Testis (tissue), 3 donors: ENCODE measurements around the gene HRH3. TPM values are rescaled to one million over a fixed set of nuclear protein-coding genes. Genes with fewer than 3 reads are reported as not detected.

ENCODE experiments used
- DNase-seq: peaks from one replicate; pipeline ENCODE4 v3.0.0-alpha.2; 2019
- H3K27ac ChIP-seq, 2 donors: fragments of 200-600 bp; sonication (generic); one replicate each; pipeline ENCODE4 v1.5.1; 2019
- H3K27me3 ChIP-seq: fragments of 200-600 bp; sonication (generic); one replicate; pipeline ENCODE4 v1.5.1; 2019
- H3K36me3 ChIP-seq: fragments of 200-600 bp; sonication (generic); one replicate; pipeline ENCODE4 v1.5.1; 2017; ENCODE audit warnings: low read depth; ENCODE audit errors: missing control alignments
- H3K4me1 ChIP-seq: fragments of 200-600 bp; sonication (generic); one replicate; pipeline ENCODE4 v1.5.1; 2019
- H3K4me3 ChIP-seq, 2 donors: fragments of 200-600 bp; sonication (generic); one replicate each; pipeline ENCODE4 v1.5.1; 2017 to 2019
- H3K9me3 ChIP-seq: fragments of 200-600 bp; sonication (generic); one replicate; pipeline ENCODE4 v1.5.1; 2017
- CTCF ChIP-seq, 3 experiments: fragments of 450-650 bp in 2 of 3; fragments of 200-600 bp in 1 of 3; sonication (generic) in 1 of 3; IDR thresholded peaks; one replicate each; pipeline ENCODE4 v1.5.1; 2016 to 2019; ENCODE audit warnings: antibody characterized with exemption in 3 of 3, mild to moderate bottlenecking in 2 of 3, moderate library complexity in 1 of 3
- POLR2A ChIP-seq: fragments of 450-650 bp; IDR thresholded peaks from one replicate; pipeline ENCODE4 v1.6.1; 2017; ENCODE audit warnings: antibody characterized with exemption, mild to moderate bottlenecking, moderate library complexity
- WGBS, 2 donors: methylation state at CpG; one replicate each; pipeline ENCODE4 v1.1.5; 2018; 5-methylcytosine and 5-hydroxymethylcytosine counted together
- intact Hi-C: fragments of 100-400 bp; cut with DNase I; formaldehyde crosslinking; loops from one replicate; pipeline ENCODE4 v1.15.1; 2023; ENCODE audit warnings: low total_unique reads
- polyA plus RNA-seq: library from polyadenylated mRNA; stranded (reverse); fragments of 350-450 nt; fragmentation: Illumina TruSeq; extraction: RNeasy Lipid Tissue Mini Kit (QIAGEN cat#74804); gene quantifications from one replicate; pipeline ENCODE4 v1.2.3, GENCODE V29; 2014; ENCODE audit warnings: low read depth, low replicate concordance; ENCODE audit not compliant: insufficient read depth
- total RNA-seq, 2 donors: library from RNA; depleted of rRNA; stranded (reverse); fragments of >200 nt; gene quantifications; one replicate each; pipeline ENCODE4 v1.2.3, GENCODE V29; 2016

The HRH3 gene
- total and polyA plus RNA-seq, 3 donors from 2014 or later = 0.67 to 2.5 (median 1.1) TPM

GRCh38 chr20:62224113-62224855 is 4.2 kb upstream of the HRH3 start:
- Histone ChIP-seq H3K36me3 (no peaks in the 10 kb centered on the region), H3K9me3 (no peaks in the 10 kb centered on the region), H3K4me1 (peaks cover 10% of the 10 kb centered on the region), H3K27ac (no peak overlapping the region), H3K27me3 (no peaks in the 10 kb centered on the region), H3K4me3 (no peak overlapping the region)
- TF ChIP-seq CTCF (IDR thresholded peaks at IDR 0.05) (no peak), POLR2A (no peak)
- no peak for DNase-seq
- WGBS, 2 donors = 65 to 69% methylated on average over 17 to 21 of the region's 21 CpGs
- intact Hi-C loops = no loop called here

- H3K27me3 ChIP-seq = no peaks in the 10 kb centered on the region
- intact Hi-C loops = no loop called here
- no peak for DNase-seq
- H3K27ac ChIP-seq = no peak overlapping the region
- no peaks in the 10 kb centered on the region for H3K9me3 ChIP-seq
- 93 to 100% methylated on average over 1 to 9 of the region's 9 CpGs for WGBS, 2 donors
- H3K4me3 ChIP-seq = no peak overlapping the region
- peaks cover 16% of the 10 kb centered on the region for H3K4me1 ChIP-seq
- no peaks in the 10 kb centered on the region for H3K36me3 ChIP-seq
- TF ChIP-seq POLR2A (no peak), CTCF (IDR thresholded peaks at IDR 0.05) (no peak)
Observed at GRCh38 chr20:62223571-62223970, 3.5 kb upstream of the HRH3 start.

- DNase-seq = no peak
- Histone ChIP-seq H3K36me3 (no peaks in the 10 kb centered on the region), H3K9me3 (no peaks in the 10 kb centered on the region), H3K4me3 (no peak overlapping the region), H3K27me3 (no peaks in the 10 kb centered on the region), H3K4me1 (peaks cover 16% of the 10 kb centered on the region), H3K27ac (no peak overlapping the region)
- intact Hi-C loops = no loop called here
- 74 to 75% methylated on average over 12 to 13 of the region's 13 CpGs for WGBS, 2 donors
- TF ChIP-seq POLR2A (no peak), CTCF (IDR thresholded peaks at IDR 0.05) (no peak)
Observed at GRCh38 chr20:62222972-62223371, 2.9 kb upstream of the HRH3 start.

GRCh38 chr20:62222266-62222850 is 2.3 kb upstream of the HRH3 start:
- H3K27ac ChIP-seq = no peak overlapping the region
- 85 to 87% methylated on average over 12 to 16 of the region's 18 CpGs for WGBS, 2 donors
- no peaks in the 10 kb centered on the region for H3K36me3 ChIP-seq
- H3K4me3 ChIP-seq = no peak overlapping the region
- peaks cover 16% of the 10 kb centered on the region for H3K4me1 ChIP-seq
- intact Hi-C loops = no loop called here
- TF ChIP-seq CTCF (IDR thresholded peaks at IDR 0.05) = no peak
- TF ChIP-seq POLR2A = no peak
- no peak for DNase-seq
- H3K9me3 ChIP-seq = no peaks in the 10 kb centered on the region
- H3K27me3 ChIP-seq = no peaks in the 10 kb centered on the region
